GM18907 (cell line): ENCODE data around the gene NSMCE1.

ENCODE experiments used
- ATAC-seq: cut with Tn5 transposase; IDR thresholded peaks from one replicate; pipeline ENCODE4 v1.9.1; 2021; ENCODE audit warnings: mild to moderate bottlenecking, moderate library complexity; ENCODE audit not compliant: unreplicated experiment

The NSMCE1 gene

DNA sequence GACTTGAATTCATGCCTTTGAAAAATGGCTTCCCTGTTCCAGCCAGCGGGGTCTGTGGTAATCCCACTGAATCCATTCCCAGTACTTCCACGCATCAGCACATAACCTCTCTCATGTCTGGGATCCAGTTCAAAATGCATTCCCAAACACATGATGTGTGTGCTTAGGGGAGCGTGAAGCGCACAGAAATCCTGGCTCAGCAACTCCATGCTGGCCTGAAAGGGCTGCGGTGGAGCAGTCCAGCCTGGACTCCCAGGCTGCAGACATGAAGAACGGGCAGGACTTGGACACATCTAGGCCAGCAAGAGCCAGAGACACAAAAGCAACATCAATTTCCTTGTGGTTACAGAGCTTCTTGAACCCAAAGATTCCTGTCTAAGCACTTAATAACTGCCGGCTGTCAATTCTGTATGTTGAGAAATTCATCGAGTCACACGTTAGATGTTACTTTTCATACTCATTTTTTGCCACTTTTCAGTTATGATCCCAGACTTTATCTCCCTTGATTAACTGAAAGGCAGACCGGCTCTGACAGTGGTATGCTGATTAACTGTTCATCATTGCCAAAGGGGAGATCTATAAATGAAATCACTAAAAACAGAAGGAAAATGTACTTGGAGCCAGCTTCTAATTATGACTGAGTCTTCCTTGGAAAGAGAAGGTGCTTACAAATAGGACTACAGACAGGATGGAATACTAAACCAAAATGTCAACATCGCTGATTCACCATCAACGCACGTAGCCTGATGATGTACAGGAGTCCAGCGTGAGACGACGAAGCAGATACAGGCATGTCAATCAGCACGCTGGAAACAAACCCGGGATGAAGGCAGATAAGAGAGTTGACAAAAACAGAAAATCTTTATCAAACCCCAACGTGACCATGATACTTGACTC lies 23.0 kb downstream of the NSMCE1 start:
- ATAC-seq, result no peak

DNA sequence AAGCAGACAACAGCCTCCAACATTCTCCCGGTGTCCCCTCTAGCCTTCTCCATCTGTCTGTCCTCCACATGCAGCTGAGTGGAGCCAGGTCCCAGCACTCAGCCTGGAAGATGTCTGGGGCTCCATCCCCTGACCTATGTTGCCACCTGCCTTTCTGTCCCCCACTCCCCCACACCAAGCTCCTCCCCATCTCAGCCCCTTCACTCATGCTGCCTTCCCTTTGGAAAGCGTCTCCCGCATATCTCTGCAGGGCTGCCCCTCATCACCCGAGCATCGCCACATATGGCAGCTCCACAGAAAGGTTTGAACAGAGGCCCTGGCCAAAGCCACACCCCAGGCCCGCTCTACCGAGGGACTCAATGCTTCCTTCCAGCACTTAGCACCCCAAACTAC lies 24.2 kb downstream of the NSMCE1 start:
- ATAC-seq, result no peak

DNA sequence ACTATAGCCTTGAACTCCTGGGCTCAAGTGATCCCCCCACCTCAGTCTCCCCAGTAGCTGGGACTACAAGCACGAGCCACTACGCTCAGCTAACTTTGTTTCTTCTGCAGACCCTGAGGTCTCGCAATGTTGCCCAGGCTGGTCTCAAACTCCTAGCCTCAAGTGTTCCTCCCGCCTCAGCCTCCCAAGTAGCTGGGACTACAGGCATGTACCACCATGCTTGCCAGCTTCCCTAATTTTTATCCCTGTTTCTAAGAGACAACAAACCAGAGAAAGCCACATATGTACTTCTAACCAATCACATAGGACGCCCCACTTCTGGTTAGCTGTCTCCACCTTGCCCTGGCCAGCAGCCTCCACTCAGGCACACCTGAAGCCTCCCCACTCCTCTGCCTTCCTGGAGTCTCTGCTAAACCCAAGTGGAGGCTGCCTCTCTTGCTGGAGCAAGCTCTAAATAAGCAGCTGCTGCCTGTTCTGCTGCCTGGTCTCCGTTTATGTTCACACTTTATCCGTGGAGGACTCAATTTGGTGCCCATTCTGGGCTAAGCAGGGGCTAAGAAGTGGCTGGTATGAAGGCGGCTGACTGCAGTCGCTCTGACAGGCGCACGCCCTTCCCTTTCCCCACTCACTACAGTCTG lies 24.7 kb downstream of the NSMCE1 start:
- no peak for ATAC-seq

DNA sequence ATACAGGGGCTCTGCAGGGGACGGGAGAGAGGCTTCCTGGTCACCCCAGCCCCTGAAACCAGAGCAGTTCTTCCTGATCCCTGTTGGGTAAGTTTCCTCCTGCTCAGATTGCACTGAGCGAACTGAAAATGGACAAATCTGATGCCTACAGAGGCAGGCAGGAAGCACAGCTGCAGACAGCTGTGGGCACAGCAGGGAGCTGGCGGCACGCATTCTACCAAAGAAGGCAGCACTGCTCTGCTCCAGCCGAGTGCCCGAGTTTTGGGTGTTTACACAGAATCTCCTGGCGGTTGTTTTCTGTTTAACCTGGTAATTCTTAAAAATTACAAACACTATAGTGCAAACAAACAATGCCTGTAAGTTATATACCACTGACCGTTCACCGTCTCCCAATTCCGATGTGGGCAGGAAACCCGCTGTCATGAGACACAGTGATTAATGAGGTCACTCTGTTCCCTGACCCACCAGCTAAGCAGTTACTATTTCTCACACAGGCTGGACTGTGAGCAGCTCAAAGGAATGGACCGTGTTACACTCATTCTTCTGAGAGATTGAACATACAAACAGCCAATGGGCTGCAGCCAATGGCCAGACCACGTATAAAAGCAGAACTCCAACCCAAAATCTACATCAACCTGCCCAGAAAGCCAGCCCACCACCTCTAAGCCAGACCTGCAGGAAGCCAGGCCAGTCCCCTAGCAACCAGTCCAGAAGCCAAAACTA lies 25.5 kb downstream of the NSMCE1 start:
- ATAC-seq, result no peak

DNA sequence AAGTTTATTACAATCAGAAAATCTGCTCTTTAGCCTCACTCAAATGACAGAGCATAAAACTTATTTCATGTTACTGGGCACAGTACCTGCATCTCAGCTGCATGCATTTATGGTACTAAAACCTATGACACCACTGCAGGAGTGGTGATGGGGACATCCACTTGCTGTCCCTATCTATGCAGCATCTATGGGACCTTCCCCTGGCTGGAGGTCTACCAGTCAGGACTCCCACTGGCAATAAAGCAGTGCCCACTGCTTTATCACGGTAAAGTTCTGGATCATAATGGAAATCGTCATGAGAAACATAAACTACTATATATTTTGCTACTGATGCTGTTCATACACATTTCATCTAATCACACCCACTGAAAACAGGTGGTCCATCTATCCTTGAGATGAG lies 26.2 kb downstream of the NSMCE1 start:
- ATAC-seq, result no peak

DNA sequence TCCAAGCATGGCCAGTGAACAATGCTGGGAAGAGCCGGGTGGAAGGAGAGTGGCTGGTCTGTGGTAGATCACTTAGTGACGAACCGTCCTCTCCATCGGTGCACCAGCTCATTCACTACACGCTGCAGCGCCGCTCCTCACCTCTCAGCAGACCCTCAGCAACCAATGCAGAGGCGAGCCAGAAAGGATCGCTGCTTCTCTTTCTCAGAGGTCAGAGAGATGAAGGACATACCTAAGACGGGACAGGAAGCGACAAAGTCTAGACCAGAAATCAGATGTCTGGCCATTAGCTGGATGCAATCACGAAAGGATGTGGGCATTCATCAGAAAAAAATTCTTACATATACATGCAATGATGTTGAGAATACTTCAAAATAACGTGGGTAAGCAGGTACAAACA lies 26.9 kb downstream of the NSMCE1 start:
- no peak for ATAC-seq

DNA sequence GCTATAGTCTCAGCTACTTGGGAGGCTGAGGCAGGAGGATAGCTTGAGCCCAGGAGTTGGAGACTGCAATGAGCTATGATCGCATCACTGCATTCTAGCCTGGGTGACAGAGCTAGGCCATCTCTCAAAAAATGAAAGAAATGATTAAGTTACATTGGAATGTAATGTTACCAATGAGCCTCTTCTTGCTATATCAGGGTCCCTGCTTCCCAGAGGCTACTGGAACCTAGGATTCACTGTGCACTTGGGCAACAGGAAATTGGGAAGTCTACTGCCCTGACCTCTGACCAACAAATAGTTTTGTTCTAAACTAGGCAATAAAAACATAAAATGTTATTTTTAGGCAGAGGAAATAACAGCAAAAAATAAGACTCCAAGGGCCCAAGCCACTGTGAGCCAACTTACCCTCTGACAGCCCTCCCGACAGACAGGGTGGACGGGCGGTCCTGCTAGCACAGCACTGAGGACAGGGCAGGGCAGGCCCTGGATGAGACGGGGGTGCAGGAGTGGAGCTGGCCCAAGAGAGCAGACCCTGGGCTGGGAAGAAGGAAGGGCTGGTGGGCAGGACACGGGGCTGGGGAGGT lies 27.5 kb downstream of the NSMCE1 start:
- ATAC-seq, result no peak

DNA sequence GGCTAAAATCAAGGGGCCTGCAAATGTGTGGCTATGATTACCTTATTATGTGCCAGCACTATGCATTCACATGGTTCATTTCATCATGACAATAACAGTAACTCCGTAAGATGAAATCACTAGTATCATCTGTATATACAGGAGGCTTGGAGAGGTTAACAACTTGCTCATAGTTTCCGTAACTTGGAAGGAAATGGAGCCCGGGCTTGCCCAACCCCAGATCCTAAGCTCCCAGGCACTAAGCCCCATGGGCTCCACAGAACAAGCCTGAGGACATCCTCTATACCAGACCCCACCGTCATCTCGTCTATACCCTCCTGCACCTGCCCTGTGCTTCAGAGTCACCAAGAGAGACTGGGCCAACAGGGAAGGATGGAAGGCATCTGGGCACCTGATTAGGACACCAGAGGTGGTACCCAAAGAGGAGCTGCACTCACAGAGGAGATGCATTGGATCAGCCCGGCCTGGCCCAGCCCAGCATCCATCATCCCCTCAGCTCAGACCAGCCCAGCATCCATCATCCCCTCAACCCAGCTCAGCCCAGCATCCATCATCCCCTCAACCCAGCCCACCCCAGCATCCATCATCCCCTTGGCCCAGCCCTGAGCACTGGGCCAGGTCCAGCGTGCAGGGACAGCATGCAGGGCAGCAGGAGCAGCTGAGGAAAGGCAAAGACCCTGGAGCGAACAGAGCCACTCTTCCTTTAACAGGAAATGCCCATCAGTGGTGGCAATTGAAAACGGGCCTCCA lies 28.5 kb downstream of the NSMCE1 start:
- ATAC-seq, result no peak

DNA sequence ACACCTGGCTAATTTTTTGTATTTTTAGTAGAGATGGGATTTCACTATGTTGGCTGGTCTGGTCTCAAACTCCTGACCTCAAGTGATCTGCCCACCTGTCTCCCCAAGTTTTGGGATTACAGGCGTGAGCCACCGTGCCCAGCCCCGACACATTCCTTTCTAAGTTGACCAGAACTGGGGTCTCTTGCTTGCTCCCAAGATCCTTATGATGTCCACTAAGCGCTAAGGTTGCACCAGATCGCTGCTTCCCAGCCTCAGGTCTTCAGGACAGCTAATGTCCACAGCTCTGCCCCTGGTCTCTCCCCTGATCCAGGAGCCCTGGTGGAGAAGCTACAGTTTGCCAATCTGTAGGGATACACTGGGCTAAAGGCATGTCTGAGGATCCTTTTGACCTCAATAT lies 29.5 kb downstream of the NSMCE1 start:
- ATAC-seq, result no peak

DNA sequence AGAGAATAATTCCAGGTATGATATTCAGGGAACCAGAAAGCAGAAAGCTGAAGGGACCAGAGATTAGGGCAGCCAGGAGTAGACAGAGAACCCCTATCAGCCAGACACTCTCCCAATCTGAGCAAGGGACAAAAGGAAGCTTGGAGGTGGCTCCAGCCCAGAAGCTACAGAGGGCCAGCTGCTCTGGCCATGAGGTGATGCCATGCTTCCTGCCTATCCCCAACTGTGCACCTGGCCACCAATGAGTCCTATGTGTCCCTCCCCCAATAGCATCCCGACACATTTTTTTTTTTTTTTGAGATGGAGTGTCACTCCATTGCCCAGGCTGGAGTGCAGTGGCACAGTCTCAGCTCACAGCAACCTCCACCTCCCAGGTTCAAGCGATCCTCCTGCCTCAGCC lies 30.0 kb downstream of the NSMCE1 start:
- ATAC-seq, result no peak

DNA sequence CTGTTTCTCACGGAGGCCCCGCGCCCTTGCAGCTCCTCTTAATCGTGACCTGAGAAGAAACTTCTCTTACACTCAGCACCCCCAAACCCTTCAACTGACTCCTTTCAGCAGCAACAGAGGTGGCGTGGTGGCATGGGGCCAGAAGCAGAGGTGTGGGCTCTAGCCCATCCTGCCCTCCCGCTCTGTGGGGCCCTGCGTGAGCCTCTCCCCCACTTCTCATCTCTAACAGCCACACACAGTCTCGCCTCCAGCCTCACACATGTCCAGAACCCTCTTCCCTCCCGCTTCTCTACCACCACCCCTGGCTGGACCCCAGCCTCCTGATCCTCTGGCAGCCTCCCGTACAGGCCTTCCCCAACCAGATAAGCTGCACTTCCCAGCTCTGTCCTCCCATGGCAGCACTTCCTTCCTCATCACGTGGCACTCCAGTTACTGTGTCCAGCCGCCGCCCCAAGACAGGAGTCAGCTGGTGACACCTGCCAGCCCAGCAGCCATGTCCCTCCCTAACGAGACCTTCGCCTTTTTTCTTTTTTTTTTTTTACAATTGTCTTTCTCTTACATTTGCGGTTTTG lies 30.5 kb downstream of the NSMCE1 start:
- ATAC-seq, result peak; percentile 17

DNA sequence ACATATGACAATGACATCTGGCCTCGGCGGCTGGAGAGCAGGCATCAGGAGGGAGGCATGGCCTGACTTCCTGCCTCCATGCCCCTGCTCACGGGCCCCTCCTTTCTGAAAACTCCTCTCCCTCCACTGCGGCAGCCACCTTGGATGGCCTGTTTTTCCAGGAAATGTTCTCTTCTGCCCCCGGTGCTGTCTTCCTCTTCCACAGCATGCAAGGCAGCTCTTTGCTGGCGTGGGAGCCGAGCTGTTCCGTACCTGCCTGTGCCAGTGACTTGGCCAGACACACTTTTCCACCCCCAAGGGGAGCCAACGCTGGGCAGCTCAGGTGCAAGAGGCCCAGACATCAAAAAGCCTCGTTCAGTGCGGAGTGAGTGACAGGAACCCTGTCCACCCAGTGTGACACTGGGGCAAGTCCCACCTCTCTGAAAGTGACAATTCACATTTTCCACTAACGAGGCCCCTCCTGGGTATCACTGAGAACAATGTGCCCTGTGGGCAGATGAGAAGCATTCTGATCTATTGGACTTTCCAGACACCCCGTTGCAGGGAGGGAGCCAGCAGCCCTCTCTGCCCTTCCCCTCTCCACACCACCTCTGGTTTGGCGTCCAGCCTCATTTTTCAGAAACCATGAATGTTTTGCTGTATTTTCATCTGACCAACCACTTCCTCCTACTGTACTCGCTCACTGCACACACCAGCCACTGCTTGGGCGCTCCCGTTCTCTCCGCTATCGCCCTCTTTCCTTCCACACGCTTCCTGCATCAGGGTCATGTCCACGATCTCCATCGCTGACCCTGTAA lies 31.2 kb downstream of the NSMCE1 start:
- peak; percentile 69 for ATAC-seq

DNA sequence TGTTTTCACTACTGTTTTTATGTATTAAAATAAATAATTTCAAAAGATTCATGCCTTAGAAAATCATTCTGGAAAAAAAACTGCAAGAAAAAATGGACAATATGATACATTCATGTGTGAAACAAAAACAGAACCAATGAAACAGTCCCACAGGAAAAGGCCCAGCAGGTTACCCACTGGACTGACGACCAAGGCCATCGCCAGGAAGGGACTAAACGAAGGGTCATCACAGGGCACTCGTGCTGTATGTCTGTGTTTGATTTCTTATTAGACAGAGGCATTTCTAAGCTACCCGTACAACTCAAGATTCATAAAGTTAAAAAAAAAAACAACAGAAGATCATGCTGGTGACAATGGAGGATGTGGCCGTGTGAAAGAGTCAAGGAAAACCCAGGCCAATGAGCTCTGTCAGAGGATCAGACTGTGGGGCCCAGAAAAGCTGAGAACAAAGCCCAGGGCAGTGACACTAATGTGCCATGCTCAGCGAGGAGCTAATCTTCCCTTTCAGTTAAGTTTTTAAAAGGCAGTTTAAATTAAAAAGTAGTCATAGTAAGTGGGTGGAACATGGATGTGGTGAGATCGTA lies 31.8 kb downstream of the NSMCE1 start:
- ATAC-seq, result no peak

DNA sequence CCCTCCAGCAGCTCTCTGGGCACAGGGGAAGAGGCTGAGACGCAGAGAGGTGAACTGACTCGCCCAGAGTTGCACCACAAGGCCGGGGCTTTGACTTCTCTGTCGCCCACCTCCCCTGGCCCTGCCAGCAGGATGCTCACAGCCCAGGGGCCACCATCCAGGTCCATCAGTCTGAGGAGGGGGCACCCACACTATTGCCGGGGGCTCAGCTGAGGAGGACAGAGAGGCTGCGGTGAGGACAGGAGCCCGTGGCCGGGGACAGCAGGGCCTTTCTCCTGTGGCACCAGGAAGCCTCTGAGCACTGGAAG lies 32.7 kb downstream of the NSMCE1 start:
- no peak for ATAC-seq

DNA sequence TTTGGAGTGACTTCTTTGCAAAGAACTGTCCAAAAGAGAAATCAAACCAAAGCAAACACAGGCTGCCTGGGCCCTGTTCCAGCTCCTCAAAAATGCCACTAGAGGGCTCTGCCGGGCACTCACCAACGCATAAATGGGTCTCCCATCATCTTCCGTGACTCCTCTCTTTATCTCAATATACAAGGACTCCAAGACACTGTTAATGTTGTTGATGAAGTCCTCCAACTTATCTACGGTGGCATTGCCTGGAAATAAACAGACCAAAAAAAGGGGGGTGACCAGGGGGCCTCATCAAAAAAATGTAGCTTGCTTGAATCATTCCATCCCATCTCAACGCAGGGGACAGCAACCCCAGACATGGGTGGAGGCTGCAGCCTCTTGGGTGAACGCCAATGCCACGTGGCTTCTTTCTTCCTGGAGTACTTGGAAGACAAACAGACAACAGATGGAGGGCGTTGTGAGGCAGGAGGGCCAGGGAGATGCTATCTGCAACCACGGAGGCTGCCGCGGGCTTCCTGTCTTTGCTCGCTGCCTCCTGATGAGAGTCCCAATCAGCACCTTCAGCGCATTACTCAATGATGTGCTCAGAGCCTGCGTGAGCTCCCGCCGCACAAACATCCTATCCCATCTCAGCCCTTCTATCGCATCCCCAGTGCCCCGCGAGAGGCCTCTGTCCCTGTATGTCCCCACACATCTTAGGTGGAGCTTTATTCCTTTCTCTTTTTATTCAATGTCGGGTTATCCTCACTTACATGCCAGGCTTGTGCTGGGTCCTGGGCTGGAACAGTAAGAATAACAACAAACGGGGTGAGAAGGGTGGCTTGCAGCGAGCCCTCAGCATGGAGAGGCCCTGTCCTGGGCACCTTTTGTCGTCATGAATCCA lies 33.3 kb downstream of the NSMCE1 start:
- no peak for ATAC-seq

DNA sequence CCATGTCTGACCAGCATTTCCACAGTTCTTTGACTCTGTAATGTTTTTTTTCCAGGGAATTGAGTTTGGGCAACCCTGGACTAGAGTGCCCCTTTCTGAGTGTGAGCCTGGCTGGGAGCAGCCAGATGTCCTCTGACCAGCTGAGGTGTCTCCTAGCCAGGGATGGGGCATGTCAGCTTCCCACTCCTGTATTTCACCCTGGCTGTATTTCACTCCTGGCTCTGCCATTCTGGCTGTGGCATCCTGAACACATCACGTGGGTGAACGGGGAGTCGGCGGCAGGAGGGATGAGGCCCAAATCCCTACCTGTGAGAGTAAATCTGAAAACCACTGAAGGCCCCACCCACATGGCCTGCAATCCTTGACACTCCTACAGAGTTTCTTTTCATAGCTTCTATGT lies 34.0 kb downstream of the NSMCE1 start:
- ATAC-seq, result no peak

DNA sequence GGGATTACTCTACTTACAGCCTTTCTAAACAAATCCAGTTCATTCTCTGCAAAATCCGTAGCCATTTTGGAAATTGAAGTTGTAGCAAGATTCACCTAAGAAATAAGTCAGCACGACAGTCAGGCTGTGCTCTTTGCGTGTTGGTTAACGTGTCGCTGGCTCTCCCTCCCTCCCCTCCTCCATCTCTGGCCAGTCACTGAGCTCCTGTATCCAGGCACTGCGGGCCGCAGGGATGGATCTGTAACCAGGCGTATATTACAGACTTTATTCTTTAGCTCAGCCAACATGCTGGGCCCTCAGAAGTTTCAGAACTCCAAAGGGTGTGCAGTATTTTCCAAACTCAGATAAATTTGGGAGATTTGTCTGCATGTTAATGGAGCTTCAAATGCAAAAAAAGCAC lies 34.4 kb downstream of the NSMCE1 start:
- ATAC-seq, result no peak

DNA sequence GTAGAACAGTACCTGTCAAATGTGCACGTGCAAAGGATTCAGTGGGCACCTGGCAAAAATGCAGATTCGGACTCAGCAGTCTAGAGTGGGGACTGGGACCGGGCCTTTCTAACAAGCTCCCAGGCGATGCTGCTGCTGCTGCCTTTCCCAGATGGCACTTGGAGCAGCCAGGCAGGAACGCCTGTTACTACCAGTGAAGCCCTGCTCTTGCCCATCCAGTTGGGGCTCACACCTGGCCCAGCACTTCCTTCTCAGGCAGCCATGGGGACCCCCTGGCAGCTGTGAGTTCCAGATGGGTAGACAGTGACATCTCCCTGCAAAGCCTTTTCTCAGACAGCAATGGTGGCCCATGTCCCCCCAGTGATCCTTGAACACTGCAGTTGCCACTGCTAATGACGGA lies 34.8 kb downstream of the NSMCE1 start:
- no peak for ATAC-seq
